Keratinocyte (primary cell): ENCODE results near the gene ISG20L2.

Experiments
- CTCF ChIP-seq, 3 experiments: IDR thresholded peaks in 1 of 3; conservative IDR thresholded peaks in 1 of 3; optimal IDR thresholded peaks in 1 of 3; 2 replicates in 2 of 3; 3 replicates in 1 of 3; pipeline versions ENCODE3 to v1.5.1; 2011; ENCODE audit warnings: low read length in 3 of 3, mild to moderate bottlenecking in 3 of 3, moderate library complexity in 2 of 3, control low read depth in 1 of 3, inconsistent platforms in 1 of 3; ENCODE audit not compliant: insufficient read depth in 2 of 3; ENCODE audit errors: extremely low read depth in 1 of 3
- EZH2 ChIP-seq: IDR thresholded peaks from one replicate; pipeline ENCODE4 v1.6.1; 2012; ENCODE audit warnings: inconsistent platforms, mild to moderate bottlenecking, low read length, moderate library complexity

DNA sequence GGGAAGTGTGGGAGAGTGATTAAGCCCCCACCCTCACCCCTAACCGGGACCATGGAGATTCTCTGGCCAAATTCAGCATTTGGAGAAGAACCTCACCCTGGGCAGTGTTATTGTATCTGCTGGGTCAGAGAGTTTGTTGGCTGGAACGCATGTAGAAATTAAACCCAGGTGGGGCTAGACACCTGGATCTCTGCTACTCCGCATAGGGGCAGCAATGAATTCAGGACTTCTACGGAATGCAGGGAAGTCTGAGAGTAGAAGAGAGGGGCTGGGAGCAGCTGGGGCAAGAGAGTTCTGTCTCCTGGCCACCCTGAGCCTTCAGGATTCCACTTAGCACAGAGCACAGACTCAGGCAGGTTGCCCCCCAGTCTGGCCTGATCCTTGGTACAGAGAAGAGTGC is 19.5 kb downstream of the ISG20L2 start:
- TF ChIP-seq CTCF (optimal IDR thresholded peaks at IDR 0.05 in 1 of 3, IDR thresholded peaks at IDR 0.05 in 1 of 3, conservative IDR thresholded peaks at IDR 0.05 in 1 of 3; ENCODE audit: extremely low read depth in 1 of 3, insufficient read depth in 2 of 3, low read length in 3 of 3) (no peak), EZH2 (no peak)
